Skeletal muscle satellite cell (primary cell): ENCODE measurements around the gene DGKD.

Experiments
- H3K27me3 ChIP-seq: 2 replicates; pipeline ENCODE4 v1.7.0; 2013; ENCODE audit warnings: low read length; ENCODE audit not compliant: control insufficient read depth, insufficient read depth
- H3K36me3 ChIP-seq: 2 replicates; pipeline ENCODE4 v1.7.0; 2013; ENCODE audit warnings: mild to moderate bottlenecking, control low read depth, low read length; ENCODE audit not compliant: insufficient read depth
- H3K4me1 ChIP-seq: 2 replicates; pipeline ENCODE4 v1.7.0; 2013; ENCODE audit warnings: low read length; ENCODE audit not compliant: control insufficient read depth, insufficient read depth
- H3K4me2 ChIP-seq: 2 replicates; pipeline ENCODE4 v1.7.0; 2013; ENCODE audit warnings: mild to moderate bottlenecking, low read length
- H3K4me3 ChIP-seq: 2 replicates; pipeline ENCODE4 v1.7.0; 2013; ENCODE audit warnings: low read length
- H3K9ac ChIP-seq: 2 replicates; pipeline ENCODE4 v1.7.0; 2013; ENCODE audit warnings: mild to moderate bottlenecking, low read depth, low read length, moderate library complexity
- H3K9me3 ChIP-seq: replicated peaks from 2 replicates; pipeline ENCODE4 v1.7.0; 2013; ENCODE audit warnings: mild to moderate bottlenecking, control low read depth, low read length

The DGKD gene

DNA sequence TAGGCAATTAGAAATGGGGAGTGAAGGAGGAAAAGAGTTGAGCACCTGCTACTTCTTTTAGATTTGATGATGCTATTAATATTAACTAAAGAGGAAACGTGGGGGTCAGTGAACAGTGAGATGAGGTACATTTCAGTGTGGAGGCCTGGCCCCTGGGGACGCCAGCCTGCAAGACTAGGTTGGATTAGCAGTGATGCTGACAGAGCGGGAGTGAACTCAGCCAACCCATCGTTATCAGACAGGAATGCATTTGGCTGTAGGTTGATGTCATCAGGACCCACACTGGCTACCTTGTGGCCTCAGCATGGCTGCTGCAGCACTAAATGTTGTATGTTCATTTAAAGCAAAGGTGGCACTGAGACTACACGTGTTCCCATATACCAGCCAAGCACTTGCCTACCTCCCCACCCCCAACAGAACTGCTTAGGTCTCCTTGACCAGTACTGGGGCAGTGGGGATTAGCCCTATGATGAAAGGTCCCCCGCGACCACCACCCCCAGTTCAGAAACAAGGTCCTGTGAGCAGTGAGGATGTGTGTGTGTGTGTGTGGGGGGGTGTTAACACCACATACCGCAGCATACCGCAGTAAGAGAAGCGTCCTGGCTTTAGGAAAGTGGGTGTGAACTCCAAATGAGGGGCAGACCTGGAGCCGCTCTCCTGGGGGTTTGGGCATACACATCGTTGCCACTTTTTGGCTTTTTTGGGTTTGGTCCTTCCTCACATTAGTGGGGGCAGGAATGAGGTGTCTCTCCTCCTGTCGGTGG, 26.0 kb downstream of the DGKD start:
- H3K4me2 ChIP-seq: no peak overlapping the region
- H3K4me1 ChIP-seq: peaks cover 5% of the 10 kb centered on the region
- H3K4me3 ChIP-seq: no peak overlapping the region
- H3K9ac ChIP-seq: no peak overlapping the region
- H3K36me3 ChIP-seq: no peaks in the 10 kb centered on the region
- no peaks in the 10 kb centered on the region for H3K27me3 ChIP-seq
- no peaks in the 10 kb centered on the region for H3K9me3 ChIP-seq

DNA sequence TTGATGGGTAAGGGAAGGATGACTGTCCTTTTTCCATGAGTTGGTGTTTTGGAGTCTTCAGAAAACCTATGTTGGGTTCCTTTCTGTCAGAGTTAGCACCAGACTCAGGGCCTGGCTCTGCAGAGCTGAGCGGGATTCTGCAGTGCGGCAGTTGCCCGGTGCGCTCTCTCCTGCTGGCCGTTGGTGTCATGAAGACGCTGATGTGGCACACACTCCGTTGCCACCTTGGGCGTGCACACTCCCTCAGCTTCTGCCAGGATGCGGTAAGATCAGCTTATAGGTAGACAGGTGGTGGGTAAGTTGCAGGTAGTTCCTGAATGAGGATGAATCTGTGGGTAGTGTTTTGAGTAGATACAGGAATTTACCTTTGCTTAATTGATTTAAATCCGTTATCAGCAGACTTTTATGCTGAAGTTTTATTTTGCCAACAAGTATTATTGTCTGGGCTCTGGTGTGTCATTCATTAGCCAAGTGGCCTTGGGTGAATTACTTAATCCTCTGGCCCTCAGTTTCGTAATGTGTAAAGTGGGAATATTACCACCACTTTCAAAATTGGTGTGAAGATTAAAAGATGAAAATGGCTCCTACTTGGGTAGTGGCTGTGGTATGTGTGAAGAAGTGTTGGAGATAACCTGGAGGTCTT, 26.8 kb downstream of the DGKD start:
- Histone ChIP-seq H3K27me3 (no peaks in the 10 kb centered on the region), H3K9me3 (no peaks in the 10 kb centered on the region), H3K4me3 (no peak overlapping the region), H3K36me3 (no peaks in the 10 kb centered on the region), H3K9ac (no peak overlapping the region), H3K4me2 (no peak overlapping the region), H3K4me1 (peaks cover 6% of the 10 kb centered on the region)

DNA sequence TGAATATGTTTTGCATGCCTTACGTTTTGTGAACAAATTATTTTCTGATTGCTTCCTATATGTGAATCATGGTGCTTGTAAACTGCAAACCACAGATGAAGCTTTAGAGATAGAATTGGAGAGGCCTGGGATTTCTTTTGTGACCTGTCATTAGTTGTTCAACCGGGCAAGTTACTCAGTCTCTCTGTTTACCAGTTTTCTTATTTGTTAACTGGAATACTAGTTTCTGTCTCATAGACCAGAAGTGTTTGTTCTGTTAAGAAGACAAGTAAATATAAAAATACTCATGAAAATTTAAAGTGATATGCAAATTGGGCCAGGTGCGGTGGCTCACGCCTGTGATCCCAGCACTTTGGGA, 27.3 kb downstream of the DGKD start:
- H3K4me3 ChIP-seq: no peak overlapping the region
- no peaks in the 10 kb centered on the region for H3K27me3 ChIP-seq
- peaks cover 11% of the 10 kb centered on the region for H3K4me1 ChIP-seq
- H3K4me2 ChIP-seq: no peak overlapping the region
- no peak overlapping the region for H3K9ac ChIP-seq
- H3K9me3 ChIP-seq: no peaks in the 10 kb centered on the region
- H3K36me3 ChIP-seq: no peaks in the 10 kb centered on the region

- Histone ChIP-seq H3K36me3 (peaks cover under 1% of the 10 kb centered on the region), H3K4me1 (peaks cover 30% of the 10 kb centered on the region), H3K4me2 (no peak overlapping the region), H3K9ac (no peak overlapping the region), H3K4me3 (no peak overlapping the region), H3K9me3 (no peaks in the 10 kb centered on the region), H3K27me3 (no peaks in the 10 kb centered on the region)
Measured at GRCh38 chr2:233384015-233384414, 29.7 kb downstream of the DGKD start.

- H3K9ac ChIP-seq: no peak overlapping the region
- no peaks in the 10 kb centered on the region for H3K27me3 ChIP-seq
- no peaks in the 10 kb centered on the region for H3K9me3 ChIP-seq
- H3K4me1 ChIP-seq: peaks cover 30% of the 10 kb centered on the region
- no peak overlapping the region for H3K4me2 ChIP-seq
- H3K36me3 ChIP-seq: peaks cover 2% of the 10 kb centered on the region
- no peak overlapping the region for H3K4me3 ChIP-seq
Measured at GRCh38 chr2:233384811-233385488, 30.7 kb downstream of the DGKD start.

DNA sequence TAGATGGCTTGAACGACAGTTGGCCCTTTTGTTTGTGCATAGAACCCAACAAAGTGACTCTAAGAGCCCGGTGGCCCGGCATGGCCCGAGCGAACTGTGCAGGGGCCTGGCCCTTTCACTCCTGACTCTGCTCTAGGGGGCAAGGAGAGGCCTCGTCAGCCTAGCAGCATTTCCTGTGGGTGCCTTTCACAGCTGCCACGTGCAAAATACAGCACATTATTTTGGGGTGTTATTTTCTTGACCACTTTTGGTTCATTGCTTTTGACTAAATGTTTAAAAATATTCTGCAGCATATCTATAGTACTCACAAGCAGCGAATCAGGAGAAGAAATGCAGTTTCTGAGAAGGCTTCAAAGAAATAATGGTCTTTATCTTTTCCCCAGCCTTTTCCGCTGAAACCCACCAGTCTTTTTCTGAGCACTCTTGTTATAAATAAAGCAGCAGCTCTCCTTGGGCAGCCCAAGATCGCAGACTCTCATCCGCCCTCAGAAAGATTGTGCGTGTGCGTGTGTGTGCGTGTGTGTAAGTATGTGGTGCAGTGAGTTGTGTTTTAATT, 31.3 kb downstream of the DGKD start:
- H3K4me3 ChIP-seq: no peak overlapping the region
- H3K9me3 ChIP-seq: no peaks in the 10 kb centered on the region
- no peak overlapping the region for H3K9ac ChIP-seq
- H3K27me3 ChIP-seq: no peaks in the 10 kb centered on the region
- H3K36me3 ChIP-seq: peaks cover 6% of the 10 kb centered on the region
- H3K4me2 ChIP-seq: no peak overlapping the region
- peaks cover 30% of the 10 kb centered on the region for H3K4me1 ChIP-seq

- peak overlapping the region; percentile 64 for H3K9ac ChIP-seq
- peaks cover 30% of the 10 kb centered on the region for H3K4me1 ChIP-seq
Measured at GRCh38 chr2:233386382-233387041, 32.2 kb downstream of the DGKD start.

DNA sequence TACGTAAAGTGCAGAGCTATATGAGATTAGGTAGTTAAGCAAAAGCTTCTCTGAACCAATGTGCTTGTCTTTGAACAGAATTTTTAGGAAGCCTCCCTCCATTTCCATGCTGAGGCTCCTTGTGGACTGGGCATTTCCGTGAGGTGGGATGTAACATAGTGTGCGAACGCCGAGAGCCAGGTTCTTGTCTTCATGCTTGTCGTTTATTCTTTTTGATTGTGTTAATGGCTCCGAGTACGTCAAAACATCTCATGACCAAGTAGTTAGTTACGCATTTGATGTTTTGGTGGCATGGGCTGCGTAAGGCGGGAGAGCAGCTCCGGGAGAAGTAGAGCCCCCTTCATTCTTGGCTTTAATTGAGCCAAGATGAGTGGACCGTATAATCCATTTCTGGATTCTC, 32.9 kb downstream of the DGKD start:
- no peaks in the 10 kb centered on the region for H3K9me3 ChIP-seq
- peak overlapping the region; percentile 76 for H3K4me2 ChIP-seq
- peaks cover 30% of the 10 kb centered on the region for H3K4me1 ChIP-seq
- H3K27me3 ChIP-seq: no peaks in the 10 kb centered on the region
- H3K36me3 ChIP-seq: peaks cover 6% of the 10 kb centered on the region
- peak overlapping the region; percentile 8 for H3K4me3 ChIP-seq
- peak overlapping the region; percentile 64 for H3K9ac ChIP-seq

More at GRCh38 chr2:233386382-233387041, 32.2 kb downstream of the DGKD start:
- peak overlapping the region; percentile 15 for H3K4me3 ChIP-seq
- H3K27me3 ChIP-seq: no peaks in the 10 kb centered on the region
- H3K36me3 ChIP-seq: peaks cover 6% of the 10 kb centered on the region
- H3K4me2 ChIP-seq: peak overlapping the region; percentile 76
- H3K9me3 ChIP-seq: no peaks in the 10 kb centered on the region

DNA sequence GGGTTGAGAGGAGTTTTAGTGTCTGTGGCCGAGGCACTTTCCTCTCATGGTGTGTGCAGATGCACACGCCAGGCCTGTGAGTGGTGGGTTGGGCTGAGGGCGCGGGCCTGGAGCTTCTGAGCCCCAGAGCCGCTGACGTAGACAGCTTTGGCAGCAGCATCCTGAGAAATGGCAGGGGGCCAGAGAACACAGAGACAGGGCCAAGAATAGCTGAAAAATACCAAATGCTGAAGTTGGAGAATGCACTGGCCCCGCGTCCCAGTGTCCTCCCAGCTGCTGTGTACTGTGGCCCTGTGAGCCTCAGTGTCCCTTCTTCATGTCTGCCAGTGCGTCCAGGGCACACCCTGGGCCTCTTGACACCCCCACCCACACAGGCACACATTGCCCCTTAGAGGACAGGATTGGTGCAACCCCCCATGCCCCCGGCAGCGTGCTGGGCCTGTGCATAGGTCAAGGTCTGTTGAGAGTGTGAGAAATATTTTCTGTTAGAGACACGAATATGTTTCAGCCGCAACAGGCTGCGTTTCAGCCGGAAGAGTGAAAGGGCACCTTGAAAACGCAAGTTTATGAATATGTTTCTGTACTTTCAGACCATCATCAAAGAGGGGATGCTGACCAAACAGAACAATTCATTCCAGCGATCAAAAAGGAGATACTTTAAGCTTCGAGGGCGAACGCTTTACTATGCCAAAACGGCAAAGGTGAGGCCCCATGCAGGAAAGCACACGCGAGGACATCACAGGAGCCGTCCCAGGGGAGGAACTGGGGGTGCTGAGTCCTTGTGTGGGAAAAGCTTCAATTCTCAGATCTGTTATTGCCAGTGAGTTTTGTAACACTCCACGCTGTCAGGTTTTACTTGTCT, 33.6 kb downstream of the DGKD start:
- H3K4me2 ChIP-seq: peak overlapping the region; percentile 76
- H3K9me3 ChIP-seq: no peaks in the 10 kb centered on the region
- H3K4me3 ChIP-seq: peak overlapping the region; percentile 40
- peak overlapping the region; percentile 68 for H3K9ac ChIP-seq
- H3K36me3 ChIP-seq: peaks cover 6% of the 10 kb centered on the region
- no peaks in the 10 kb centered on the region for H3K27me3 ChIP-seq
- H3K4me1 ChIP-seq: peaks cover 30% of the 10 kb centered on the region

- no peak overlapping the region for H3K9ac ChIP-seq
- H3K4me3 ChIP-seq: no peak overlapping the region
- no peaks in the 10 kb centered on the region for H3K27me3 ChIP-seq
- H3K4me2 ChIP-seq: no peak overlapping the region
- H3K36me3 ChIP-seq: peaks cover 6% of the 10 kb centered on the region
- peaks cover 30% of the 10 kb centered on the region for H3K4me1 ChIP-seq
- H3K9me3 ChIP-seq: no peaks in the 10 kb centered on the region
Measured at GRCh38 chr2:233389601-233390125, 35.4 kb downstream of the DGKD start.
